T-helper 17 cell (primary cell): Measurements from ENCODE around the gene ATP2B2. TPM values are rescaled to one million over a fixed set of nuclear protein-coding genes. Genes with fewer than 3 reads are reported as not detected.
A peak's percentile ranks its signal among the peaks of the same experiment; 100 is the strongest.

Experiments used
- ATAC-seq: fragments of 150-1000 bp; cut with Tn5 transposase; 2 replicates; pipeline ENCODE4 v1.10.0; 2021; ENCODE audit warnings: mild to moderate bottlenecking, moderate library complexity
- DNase-seq, 3 donors: peaks; one replicate each; pipeline versions ENCODE4 v3.0.0 to v3.0.0-alpha.2; 2020 to 2021
- H3K9me3 ChIP-seq: one replicate; pipeline ENCODE4 v1.7.0; 2013; ENCODE audit warnings: low read length, mild to moderate bottlenecking; ENCODE audit not compliant: control insufficient read depth, poor library complexity, severe bottlenecking
- H3K27ac Mint-ChIP-seq: one replicate; pipeline ENCODE4 v1.8.0; 2022; ENCODE audit warnings: mild to moderate bottlenecking, moderate library complexity, mixed read lengths
- H3K27me3 Mint-ChIP-seq: one replicate; pipeline ENCODE4 v1.8.0; 2022; ENCODE audit warnings: mixed read lengths
- H3K36me3 Mint-ChIP-seq: one replicate; pipeline ENCODE4 v1.8.0; 2022; ENCODE audit warnings: low read depth, mixed read lengths
- H3K4me1 Mint-ChIP-seq: one replicate; pipeline ENCODE4 v1.8.0; 2022; ENCODE audit warnings: mild to moderate bottlenecking, mixed read lengths
- H3K4me3 Mint-ChIP-seq: one replicate; pipeline ENCODE4 v1.8.0; 2022; ENCODE audit warnings: mild to moderate bottlenecking, moderate library complexity, mixed read lengths
- total RNA-seq, 4 donors: library from RNA in 2 of 4; stranded (reverse) in 2 of 4; gene quantifications; one replicate each; pipeline ENCODE4 v1.2.3 and lab custom pipeline; 2022 to 2026

ATP2B2 gene
- total RNA-seq (not detected), total RNA-seq (lab: John Stamatoyannopoulos, UW) (0.23 to 0.35 reads per million in 2 donors)

GRCh38 chr3:10505050-10505790 is at the start of gene ATP2B2:
ATP2B2 (minus strand) TSS chr3:10505586; CDS start chr3:10449543, 56,043 bp downstream.
- DNase-seq = no peak

GRCh38 chr3:10554746-10555145 is 49.4 kb upstream of the ATP2B2 start:
- ATAC-seq (no peak), DNase-seq (no peak)
- peaks cover 14% of the 10 kb centered on the region for H3K4me1 Mint-ChIP-seq
- H3K9me3 ChIP-seq = no peaks in the 10 kb centered on the region
- H3K4me3 Mint-ChIP-seq = no peak overlapping the region
- H3K27me3 Mint-ChIP-seq = peaks cover 23% of the 10 kb centered on the region
- no peak overlapping the region for H3K27ac Mint-ChIP-seq
- H3K36me3 Mint-ChIP-seq = peaks cover 2% of the 10 kb centered on the region

More at GRCh38 chr3:10505050-10505790, at the start of gene ATP2B2:
- Mint-ChIP-seq H3K27me3 (peaks cover 43% of the 10 kb centered on the region), H3K27ac (no peak within 1 kb of the TSS), H3K4me1 (peaks cover 4% of the 10 kb centered on the region), H3K4me3 (peak within 1 kb of the TSS; percentile 66), H3K36me3 (no peaks in the 10 kb centered on the region)
- peak; percentile 37 for ATAC-seq
- no peaks in the 10 kb centered on the region for H3K9me3 ChIP-seq

GRCh38 chr3:10554236-10554611 is 48.8 kb upstream of the ATP2B2 start:
- peaks cover 2% of the 10 kb centered on the region for H3K36me3 Mint-ChIP-seq

GRCh38 chr3:10553591-10554235 is 48.3 kb upstream of the ATP2B2 start:
- ATAC-seq (no peak), DNase-seq (no peak)
- no peaks in the 10 kb centered on the region for H3K9me3 ChIP-seq
- Mint-ChIP-seq H3K36me3 (peaks cover 2% of the 10 kb centered on the region), H3K27me3 (peaks cover 27% of the 10 kb centered on the region), H3K4me1 (peaks cover 12% of the 10 kb centered on the region), H3K4me3 (no peak overlapping the region), H3K27ac (peak overlapping the region; percentile 54)

More at GRCh38 chr3:10554236-10554611, 48.8 kb upstream of the ATP2B2 start:
- H3K4me1 Mint-ChIP-seq = peaks cover 12% of the 10 kb centered on the region
- H3K9me3 ChIP-seq = no peaks in the 10 kb centered on the region
- peaks cover 27% of the 10 kb centered on the region for H3K27me3 Mint-ChIP-seq
- ATAC-seq (no peak), DNase-seq (no peak)
- no peak overlapping the region for H3K27ac Mint-ChIP-seq
- H3K4me3 Mint-ChIP-seq = no peak overlapping the region

- peak; percentile 47 for ATAC-seq
- no peaks in the 10 kb centered on the region for H3K9me3 ChIP-seq
- peaks cover 10% of the 10 kb centered on the region for H3K4me1 Mint-ChIP-seq
- peaks cover 21% of the 10 kb centered on the region for H3K27me3 Mint-ChIP-seq
- H3K27ac Mint-ChIP-seq = peak overlapping the region; percentile 54
- no peak for DNase-seq
- H3K36me3 Mint-ChIP-seq = no peaks in the 10 kb centered on the region
- peak overlapping the region; percentile 59 for H3K4me3 Mint-ChIP-seq
These were observed 47.2 kb upstream of the ATP2B2 start for GRCh38 chr3:10552631-10552943.

GRCh38 chr3:10551821-10552630 is 46.6 kb upstream of the ATP2B2 start:
- peaks cover 10% of the 10 kb centered on the region for H3K4me1 Mint-ChIP-seq
- peak; percentile 83 for ATAC-seq
- peak overlapping the region; percentile 54 for H3K27ac Mint-ChIP-seq
- H3K4me3 Mint-ChIP-seq = peak overlapping the region; percentile 59
- H3K9me3 ChIP-seq = no peaks in the 10 kb centered on the region
- DNase-seq = peak; percentile 16 to 56 (median 45)
- H3K27me3 Mint-ChIP-seq = peaks cover 21% of the 10 kb centered on the region
- no peaks in the 10 kb centered on the region for H3K36me3 Mint-ChIP-seq

GRCh38 chr3:10551139-10551538 is 45.8 kb upstream of the ATP2B2 start:
- ATAC-seq (no peak), DNase-seq (no peak)
- Mint-ChIP-seq H3K27me3 (peaks cover 29% of the 10 kb centered on the region), H3K4me1 (peaks cover 10% of the 10 kb centered on the region), H3K36me3 (no peaks in the 10 kb centered on the region), H3K4me3 (no peak overlapping the region), H3K27ac (no peak overlapping the region)
- H3K9me3 ChIP-seq = no peaks in the 10 kb centered on the region

- no peak overlapping the region for H3K4me3 Mint-ChIP-seq
- H3K27me3 Mint-ChIP-seq = peaks cover 31% of the 10 kb centered on the region
- peaks cover 10% of the 10 kb centered on the region for H3K4me1 Mint-ChIP-seq
- no peaks in the 10 kb centered on the region for H3K36me3 Mint-ChIP-seq
- ATAC-seq = no peak
- DNase-seq = no peak
- H3K27ac Mint-ChIP-seq = no peak overlapping the region
- H3K9me3 ChIP-seq = no peaks in the 10 kb centered on the region
These were observed 45.3 kb upstream of the ATP2B2 start for GRCh38 chr3:10550705-10551104.

- Mint-ChIP-seq H3K36me3 (no peaks in the 10 kb centered on the region), H3K27ac (no peak overlapping the region), H3K4me1 (peaks cover 10% of the 10 kb centered on the region), H3K27me3 (peaks cover 31% of the 10 kb centered on the region), H3K4me3 (no peak overlapping the region)
- ATAC-seq (no peak), DNase-seq (no peak)
- no peaks in the 10 kb centered on the region for H3K9me3 ChIP-seq
These were observed 44.3 kb upstream of the ATP2B2 start for GRCh38 chr3:10549617-10550230.

GRCh38 chr3:10548992-10549391 is 43.6 kb upstream of the ATP2B2 start:
- Mint-ChIP-seq H3K36me3 (no peaks in the 10 kb centered on the region), H3K27me3 (peaks cover 31% of the 10 kb centered on the region), H3K4me3 (peak overlapping the region; percentile 31), H3K27ac (no peak overlapping the region), H3K4me1 (peaks cover 10% of the 10 kb centered on the region)
- H3K9me3 ChIP-seq = no peaks in the 10 kb centered on the region
- DNase-seq = no peak
- no peak for ATAC-seq

GRCh38 chr3:10547841-10548783 is 42.7 kb upstream of the ATP2B2 start:
- Mint-ChIP-seq H3K4me3 (no peak overlapping the region), H3K27me3 (peaks cover 31% of the 10 kb centered on the region), H3K4me1 (peaks cover 10% of the 10 kb centered on the region), H3K36me3 (no peaks in the 10 kb centered on the region), H3K27ac (no peak overlapping the region)
- no peaks in the 10 kb centered on the region for H3K9me3 ChIP-seq
- no peak for ATAC-seq
- no peak for DNase-seq

GRCh38 chr3:10547413-10547812 is 42.0 kb upstream of the ATP2B2 start:
- no peaks in the 10 kb centered on the region for H3K9me3 ChIP-seq
- H3K36me3 Mint-ChIP-seq = no peaks in the 10 kb centered on the region
- peaks cover 31% of the 10 kb centered on the region for H3K27me3 Mint-ChIP-seq
- H3K27ac Mint-ChIP-seq = no peak overlapping the region
- ATAC-seq (no peak), DNase-seq (no peak)
- peaks cover 6% of the 10 kb centered on the region for H3K4me1 Mint-ChIP-seq
- H3K4me3 Mint-ChIP-seq = no peak overlapping the region
